ENCODE data around the gene PIAS4.

- TF ChIP-seq CTCF (IDR thresholded peaks at IDR 0.05; ENCODE audit: extremely low read depth in 1 of 2, insufficient read depth in 1 of 2, low read depth in 1 of 2, low read length in 2 of 2) (no peak), POLR2A (IDR thresholded peaks at IDR 0.05; ENCODE audit: low read depth, low read length) (no peak), EZH2 (IDR thresholded peaks at IDR 0.05; ENCODE audit: borderline replicate concordance, low read depth, low read length, severe bottlenecking) (no peak), MYC (IDR thresholded peaks at IDR 0.05; ENCODE audit: low read depth, low read length) (no peak), JUN (IDR thresholded peaks at IDR 0.05; ENCODE audit: borderline replicate concordance, insufficient read depth, insufficient read length, low read depth) (no peak)
Measured at GRCh38 chr19:4059453-4059871, 51.9 kb downstream of the PIAS4 start.
